ENCODE data around the gene EPRS1. TPM values are rescaled to one million over a fixed set of nuclear protein-coding genes. Genes with fewer than 3 reads are reported as not detected.

Gene EPRS1
- total and polyA plus RNA-seq, 2 of the 13 experiments (the other 11 are each of a cell fraction or from before 2014, with no cell fraction given), result 86.1 to 124 TPM

DNA sequence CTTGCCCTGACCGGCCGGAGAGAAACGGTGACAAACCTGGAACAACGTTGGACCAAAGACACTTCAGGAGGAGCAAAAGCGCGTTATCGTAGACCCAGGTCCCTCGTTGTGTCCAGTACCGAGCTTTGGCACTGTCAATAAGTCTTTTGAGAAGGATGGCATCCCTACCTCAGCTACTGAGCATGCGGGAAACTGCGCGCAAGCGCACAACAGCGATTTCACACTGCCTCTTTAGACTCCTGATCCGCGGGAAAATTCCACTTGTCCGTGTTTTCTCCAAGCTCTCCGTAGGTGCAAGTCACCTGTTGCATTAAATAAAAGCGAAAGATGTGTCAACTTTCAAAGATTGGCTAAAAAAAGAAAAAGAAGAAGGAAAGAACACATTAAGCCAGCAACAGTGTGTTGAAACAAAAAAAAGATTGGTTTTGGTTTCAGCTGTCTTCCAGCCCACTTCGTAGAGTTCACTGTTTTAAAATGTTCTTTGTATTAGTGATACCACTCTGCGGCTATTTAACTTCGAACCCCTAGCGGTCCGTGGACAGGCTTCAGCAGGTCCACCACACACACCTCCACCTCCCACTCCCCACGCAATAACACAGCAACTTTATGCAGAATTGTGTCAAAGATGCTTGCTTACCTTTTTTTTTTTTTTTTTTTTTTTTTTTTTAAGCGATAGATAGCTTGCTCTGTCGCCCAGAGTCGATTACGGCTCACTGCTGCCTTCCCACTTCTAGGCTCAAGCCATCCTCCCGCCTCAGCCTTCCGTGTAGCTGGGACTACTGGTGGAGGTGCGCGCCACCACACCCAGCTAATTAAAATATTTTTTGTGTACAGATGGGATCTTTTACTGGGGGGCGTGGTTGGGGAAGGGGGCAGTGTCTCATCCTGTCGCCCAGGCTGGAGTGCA, 43.6 kb upstream of the EPRS1 start, which contains the start of gene BPNT1 (continued):
- peak; percentile 44; the same call in 1 of the 2 replicates for TF ChIP-seq ZNF556 (CRISPR knock-in tag; IDR thresholded peaks at IDR 0.05; ENCODE audit: borderline replicate concordance)
- TF ChIP-seq NCOA1 (CRISPR knock-in tag; IDR thresholded peaks at IDR 0.05), result no peak
- TF ChIP-seq STAT5B (CRISPR knock-in tag; IDR thresholded peaks at IDR 0.05), result 0 out of 2 replicates have a peak, but pooled peaks have one; percentile 31
- peak; percentile 47; the same call in 1 of the 2 replicates for TF ChIP-seq ZNF605 (CRISPR knock-in tag; IDR thresholded peaks at IDR 0.05)
- peak; percentile 30; the same call in 1 of the 2 replicates for TF ChIP-seq NCOR1 (IDR thresholded peaks at IDR 0.05; ENCODE audit: borderline replicate concordance, low read length)
- no peak for TF ChIP-seq FOXM1 (CRISPR knock-in tag; IDR thresholded peaks at IDR 0.05)
- no peak for TF ChIP-seq ZNF337 (CRISPR knock-in tag; IDR thresholded peaks at IDR 0.05; ENCODE audit: borderline replicate concordance, low read depth)
- no peak for TF ChIP-seq NFRKB (IDR thresholded peaks at IDR 0.05)
- no peak for TF ChIP-seq HNRNPUL1 (IDR thresholded peaks at IDR 0.05; ENCODE audit: low read depth, low read length)
- TF ChIP-seq, protein P1, sequence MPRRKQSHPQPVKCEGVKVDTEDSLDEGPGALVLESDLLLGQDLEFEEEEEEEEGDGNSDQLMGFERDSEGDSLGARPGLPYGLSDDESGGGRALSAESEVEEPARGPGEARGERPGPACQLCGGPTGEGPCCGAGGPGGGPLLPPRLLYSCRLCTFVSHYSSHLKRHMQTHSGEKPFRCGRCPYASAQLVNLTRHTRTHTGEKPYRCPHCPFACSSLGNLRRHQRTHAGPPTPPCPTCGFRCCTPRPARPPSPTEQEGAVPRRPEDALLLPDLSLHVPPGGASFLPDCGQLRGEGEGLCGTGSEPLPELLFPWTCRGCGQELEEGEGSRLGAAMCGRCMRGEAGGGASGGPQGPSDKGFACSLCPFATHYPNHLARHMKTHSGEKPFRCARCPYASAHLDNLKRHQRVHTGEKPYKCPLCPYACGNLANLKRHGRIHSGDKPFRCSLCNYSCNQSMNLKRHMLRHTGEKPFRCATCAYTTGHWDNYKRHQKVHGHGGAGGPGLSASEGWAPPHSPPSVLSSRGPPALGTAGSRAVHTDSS (CRISPR knock-in tag; conservative IDR thresholded peaks at IDR 0.05), result no peak
- TF ChIP-seq, protein P2, sequence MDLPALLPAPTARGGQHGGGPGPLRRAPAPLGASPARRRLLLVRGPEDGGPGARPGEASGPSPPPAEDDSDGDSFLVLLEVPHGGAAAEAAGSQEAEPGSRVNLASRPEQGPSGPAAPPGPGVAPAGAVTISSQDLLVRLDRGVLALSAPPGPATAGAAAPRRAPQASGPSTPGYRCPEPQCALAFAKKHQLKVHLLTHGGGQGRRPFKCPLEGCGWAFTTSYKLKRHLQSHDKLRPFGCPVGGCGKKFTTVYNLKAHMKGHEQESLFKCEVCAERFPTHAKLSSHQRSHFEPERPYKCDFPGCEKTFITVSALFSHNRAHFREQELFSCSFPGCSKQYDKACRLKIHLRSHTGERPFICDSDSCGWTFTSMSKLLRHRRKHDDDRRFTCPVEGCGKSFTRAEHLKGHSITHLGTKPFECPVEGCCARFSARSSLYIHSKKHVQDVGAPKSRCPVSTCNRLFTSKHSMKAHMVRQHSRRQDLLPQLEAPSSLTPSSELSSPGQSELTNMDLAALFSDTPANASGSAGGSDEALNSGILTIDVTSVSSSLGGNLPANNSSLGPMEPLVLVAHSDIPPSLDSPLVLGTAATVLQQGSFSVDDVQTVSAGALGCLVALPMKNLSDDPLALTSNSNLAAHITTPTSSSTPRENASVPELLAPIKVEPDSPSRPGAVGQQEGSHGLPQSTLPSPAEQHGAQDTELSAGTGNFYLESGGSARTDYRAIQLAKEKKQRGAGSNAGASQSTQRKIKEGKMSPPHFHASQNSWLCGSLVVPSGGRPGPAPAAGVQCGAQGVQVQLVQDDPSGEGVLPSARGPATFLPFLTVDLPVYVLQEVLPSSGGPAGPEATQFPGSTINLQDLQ (CRISPR knock-in tag; IDR thresholded peaks at IDR 0.05), result no peak
- no peak for TF ChIP-seq ZNF839 (CRISPR knock-in tag; IDR thresholded peaks at IDR 0.05; ENCODE audit: borderline replicate concordance)
- TF ChIP-seq THAP8 (CRISPR knock-in tag; IDR thresholded peaks at IDR 0.05; ENCODE audit: borderline replicate concordance), result no peak
- TF ChIP-seq TIGD3 (CRISPR knock-in tag; IDR thresholded peaks at IDR 0.05; ENCODE audit: borderline replicate concordance), result no peak
- no peak for TF ChIP-seq JUND (CRISPR knock-in tag; IDR thresholded peaks at IDR 0.05)
- TF ChIP-seq ATRX (CRISPR knock-in tag; IDR thresholded peaks at IDR 0.05; ENCODE audit: borderline replicate concordance), result no peak
- TF ChIP-seq ZNF703 (CRISPR knock-in tag; IDR thresholded peaks at IDR 0.05; ENCODE audit: borderline replicate concordance), result no peak
- no peak for TF ChIP-seq ZNF121 (CRISPR knock-in tag; IDR thresholded peaks at IDR 0.05)
- TF ChIP-seq ZNF496 (CRISPR knock-in tag; IDR thresholded peaks at IDR 0.05; ENCODE audit: insufficient replicate concordance), result no peak
- TF ChIP-seq DBP (CRISPR knock-in tag; IDR thresholded peaks at IDR 0.05; ENCODE audit: not compliant biosample characterization), result no peak
- TF ChIP-seq ZEB1 (IDR thresholded peaks at IDR 0.05; ENCODE audit: insufficient replicate concordance, low read depth), result peak; percentile 98
- peak; percentile 72 for TF ChIP-seq MAX (IDR thresholded peaks at IDR 0.05)
